A673 (cell line): Measurements from ENCODE around the gene TMEM150A.

Experiments
- EZH2 ChIP-seq: fragments of 200-600 bp; sonication (generic); IDR thresholded peaks from 2 replicates; pipeline ENCODE4 v1.6.1; 2017; ENCODE audit warnings: borderline replicate concordance, low read depth, mild to moderate bottlenecking, mixed read lengths, antibody characterized with exemption, low read length; ENCODE audit not compliant: poor library complexity, severe bottlenecking
- TF ChIP-seq, protein P1 (sequence below): fragments of 300-800, 200-600 bp; sonication (generic); conservative IDR thresholded peaks from 2 replicates; pipeline ENCODE4 v1.5.1; 2017; ENCODE audit warnings: low read depth, mild to moderate bottlenecking, antibody characterized with exemption, low read length, moderate library complexity, mixed read lengths

DNA sequence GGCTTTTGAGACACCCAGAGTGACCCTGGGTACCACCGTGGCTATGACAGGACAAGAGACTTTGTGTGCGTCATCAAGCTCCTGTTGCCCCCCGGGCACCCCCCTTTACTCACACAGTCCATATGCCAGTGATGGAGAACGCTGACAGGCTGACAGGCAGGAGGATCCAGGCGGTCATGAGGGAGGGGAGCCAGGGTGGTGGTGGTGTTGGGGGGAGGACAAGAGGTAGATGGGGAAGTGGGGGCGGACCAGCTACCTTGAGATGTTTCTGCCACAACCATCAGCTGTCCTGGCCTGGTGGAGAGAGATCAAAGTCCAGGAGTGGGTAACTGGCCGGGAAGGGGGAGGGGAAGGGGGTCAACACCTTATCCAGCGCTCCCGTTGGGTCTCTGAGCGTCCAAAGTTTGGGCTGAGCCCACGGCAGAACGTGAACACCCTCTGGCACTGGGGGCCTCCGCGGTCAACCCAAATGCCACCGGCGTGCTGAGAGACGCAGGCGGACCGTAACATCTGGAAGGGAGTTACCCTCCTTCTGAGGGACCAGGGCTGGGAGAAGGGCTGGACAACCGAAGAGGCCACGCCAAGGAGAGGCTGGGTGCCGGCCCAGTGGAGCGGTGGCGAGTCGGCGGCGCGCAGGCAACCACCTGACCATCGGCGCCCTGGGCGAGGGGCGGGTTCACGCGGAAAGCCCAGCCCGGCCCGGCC is 575 bp downstream of the TMEM150A start:
- TF ChIP-seq, protein P1, sequence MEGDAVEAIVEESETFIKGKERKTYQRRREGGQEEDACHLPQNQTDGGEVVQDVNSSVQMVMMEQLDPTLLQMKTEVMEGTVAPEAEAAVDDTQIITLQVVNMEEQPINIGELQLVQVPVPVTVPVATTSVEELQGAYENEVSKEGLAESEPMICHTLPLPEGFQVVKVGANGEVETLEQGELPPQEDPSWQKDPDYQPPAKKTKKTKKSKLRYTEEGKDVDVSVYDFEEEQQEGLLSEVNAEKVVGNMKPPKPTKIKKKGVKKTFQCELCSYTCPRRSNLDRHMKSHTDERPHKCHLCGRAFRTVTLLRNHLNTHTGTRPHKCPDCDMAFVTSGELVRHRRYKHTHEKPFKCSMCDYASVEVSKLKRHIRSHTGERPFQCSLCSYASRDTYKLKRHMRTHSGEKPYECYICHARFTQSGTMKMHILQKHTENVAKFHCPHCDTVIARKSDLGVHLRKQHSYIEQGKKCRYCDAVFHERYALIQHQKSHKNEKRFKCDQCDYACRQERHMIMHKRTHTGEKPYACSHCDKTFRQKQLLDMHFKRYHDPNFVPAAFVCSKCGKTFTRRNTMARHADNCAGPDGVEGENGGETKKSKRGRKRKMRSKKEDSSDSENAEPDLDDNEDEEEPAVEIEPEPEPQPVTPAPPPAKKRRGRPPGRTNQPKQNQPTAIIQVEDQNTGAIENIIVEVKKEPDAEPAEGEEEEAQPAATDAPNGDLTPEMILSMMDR: no peak
- TF ChIP-seq EZH2: no peak
